Activated CD8-positive, alpha-beta T cell treated with anti-CD3 and anti-CD28 coated beads for 36 hours (primary cell): ENCODE measurements around the gene MAVS. TPM values are rescaled to one million over a fixed set of nuclear protein-coding genes. Genes with fewer than 3 reads are reported as not detected.
"Not testable (repeated sequence)": the region's sequence is repeated elsewhere in the genome, so short reads cannot be mapped to it uniquely, and the experiment has no call there.

ENCODE experiments used
- ATAC-seq: fragments of 200-7000 bp; cut with Tn5 transposase; one replicate; pipeline ENCODE4 v1.10.0; 2021; ENCODE audit warnings: mild to moderate bottlenecking, moderate library complexity
- CTCF ChIA-PET: fragments of 350-600 bp; sonication (Branson Sonifier 250); formaldehyde crosslinking; loops from one replicate; lab custom pipeline; 2021; ENCODE audit warnings: antibody characterized with exemption; lab: Charles Lee
- POLR2A ChIA-PET: fragments of 350-600 bp; sonication (Branson Sonifier 250); formaldehyde crosslinking; loops from one replicate; lab custom pipeline; 2021; ENCODE audit warnings: antibody characterized with exemption; lab: Charles Lee
- DNase-seq: peaks from one replicate; pipeline ENCODE4 v3.0.0-alpha.2; 2020
- H3K27ac Mint-ChIP-seq: one replicate; pipeline ENCODE4 v1.8.0; 2021; ENCODE audit warnings: mild to moderate bottlenecking, mixed read lengths
- H3K27me3 Mint-ChIP-seq: one replicate; pipeline ENCODE4 v1.8.0; 2021; ENCODE audit warnings: mixed read lengths
- H3K36me3 Mint-ChIP-seq: one replicate; pipeline ENCODE4 v1.8.0; 2021; ENCODE audit warnings: low read depth, mixed read lengths
- H3K4me1 Mint-ChIP-seq: one replicate; pipeline ENCODE4 v1.8.0; 2021; ENCODE audit warnings: low read depth, mixed read lengths
- H3K4me3 Mint-ChIP-seq: one replicate; pipeline ENCODE4 v1.8.0; 2021; ENCODE audit warnings: mild to moderate bottlenecking, moderate library complexity, mixed read lengths
- H3K9me3 Mint-ChIP-seq: one replicate; pipeline ENCODE4 v1.8.0; 2021; ENCODE audit warnings: mixed read lengths
- intact Hi-C: fragments of 100-400 bp; cut with micrococcal nuclease; formaldehyde crosslinking; loops from one replicate; pipeline ENCODE4 v1.10.0; 2022
- total RNA-seq, 2 experiments: library from RNA; stranded (reverse); gene quantifications; one replicate each; pipeline ENCODE4 v1.2.3, GENCODE V29; 2021
- TF ChIP-seq, protein P1 (sequence below): fragments of 200-600 bp; IDR thresholded peaks from one replicate; pipeline ENCODE4 v1.8.0; 2022; ENCODE audit warnings: antibody characterized with exemption, mild to moderate bottlenecking

The MAVS gene
- total RNA-seq, 2 experiments from 2014 or later, result 17.0 to 17.5 TPM

DNA sequence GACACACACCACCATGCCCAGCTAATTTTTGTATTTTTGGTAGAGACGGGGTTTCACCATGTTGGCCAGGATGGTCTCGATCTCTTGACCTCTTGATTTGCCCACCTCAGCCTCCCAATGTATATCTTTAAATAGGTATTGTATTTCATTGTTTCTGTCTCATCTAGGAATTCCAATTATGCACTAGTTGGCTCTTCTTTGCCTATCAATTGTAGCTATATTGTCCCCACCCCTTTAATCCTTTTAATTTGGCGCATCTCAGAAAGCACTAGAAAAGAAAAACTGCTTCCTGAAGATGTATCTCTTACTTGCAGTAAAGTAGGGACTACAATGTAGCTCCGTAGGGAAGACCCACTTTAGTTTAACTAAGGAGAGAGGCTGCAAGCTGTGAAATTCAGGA lies 10.5 kb upstream of the MAVS start:
- ChIA-PET CTCF (interaction anchor here (1.0 to 1.6 kb wide), 3 partner anchors 16 to 67 kb away, joined by 3 to 7 read pairs (median 4); partner anchors contain the start of gene AP5S1), POLR2A (no interaction called here)
- intact Hi-C loops, result no loop called here

DNA sequence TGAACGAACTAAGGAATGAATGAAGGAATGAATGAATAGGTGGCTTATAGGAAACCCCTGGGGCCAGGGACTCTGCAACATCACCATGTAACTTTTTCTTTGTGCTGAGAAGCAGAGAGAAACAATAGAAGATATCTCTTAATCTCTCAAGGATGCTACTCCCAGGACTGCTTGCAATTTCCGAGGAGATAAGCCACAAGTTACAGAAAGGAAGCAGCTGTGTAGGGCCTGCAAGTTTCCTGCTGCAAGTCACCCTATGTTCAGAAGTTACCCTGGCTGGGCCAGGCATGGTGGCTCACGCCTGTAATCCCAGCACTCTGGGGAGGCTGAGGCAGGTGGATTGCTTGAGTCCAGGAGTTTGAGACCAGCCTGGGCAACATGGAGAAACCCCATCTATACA lies 7.3 kb upstream of the MAVS start:
- Mint-ChIP-seq H3K27ac (no peak overlapping the region), H3K4me3 (no peak overlapping the region), H3K27me3 (no peaks in the 10 kb centered on the region), H3K4me1 (peaks cover 2% of the 10 kb centered on the region), H3K36me3 (no peaks in the 10 kb centered on the region), H3K9me3 (no peaks in the 10 kb centered on the region)
- POLR2A ChIA-PET, result interaction anchor here (0.6 kb wide), 1 partner anchor 73 kb away, joined by 3 read pairs; no protein-coding TSS in a partner anchor
- ATAC-seq (no peak), DNase-seq (no peak)
- TF ChIP-seq, protein P1, sequence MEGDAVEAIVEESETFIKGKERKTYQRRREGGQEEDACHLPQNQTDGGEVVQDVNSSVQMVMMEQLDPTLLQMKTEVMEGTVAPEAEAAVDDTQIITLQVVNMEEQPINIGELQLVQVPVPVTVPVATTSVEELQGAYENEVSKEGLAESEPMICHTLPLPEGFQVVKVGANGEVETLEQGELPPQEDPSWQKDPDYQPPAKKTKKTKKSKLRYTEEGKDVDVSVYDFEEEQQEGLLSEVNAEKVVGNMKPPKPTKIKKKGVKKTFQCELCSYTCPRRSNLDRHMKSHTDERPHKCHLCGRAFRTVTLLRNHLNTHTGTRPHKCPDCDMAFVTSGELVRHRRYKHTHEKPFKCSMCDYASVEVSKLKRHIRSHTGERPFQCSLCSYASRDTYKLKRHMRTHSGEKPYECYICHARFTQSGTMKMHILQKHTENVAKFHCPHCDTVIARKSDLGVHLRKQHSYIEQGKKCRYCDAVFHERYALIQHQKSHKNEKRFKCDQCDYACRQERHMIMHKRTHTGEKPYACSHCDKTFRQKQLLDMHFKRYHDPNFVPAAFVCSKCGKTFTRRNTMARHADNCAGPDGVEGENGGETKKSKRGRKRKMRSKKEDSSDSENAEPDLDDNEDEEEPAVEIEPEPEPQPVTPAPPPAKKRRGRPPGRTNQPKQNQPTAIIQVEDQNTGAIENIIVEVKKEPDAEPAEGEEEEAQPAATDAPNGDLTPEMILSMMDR, result no peak
- intact Hi-C loops, result no loop called here
- CTCF ChIA-PET, result interaction anchor here (1.0 kb wide), 1 partner anchor 16 kb away, joined by 3 read pairs; no protein-coding TSS in a partner anchor

More for the DNA sequence above, 10.5 kb upstream of the MAVS start:
- DNase-seq (no peak), ATAC-seq (no peak)
- Mint-ChIP-seq H3K27me3 (no peaks in the 10 kb centered on the region), H3K36me3 (no peaks in the 10 kb centered on the region), H3K27ac (no peak overlapping the region), H3K4me1 (peaks cover 2% of the 10 kb centered on the region), H3K4me3 (no peak overlapping the region), H3K9me3 (no peaks in the 10 kb centered on the region)
- TF ChIP-seq, protein P1, result no peak

DNA sequence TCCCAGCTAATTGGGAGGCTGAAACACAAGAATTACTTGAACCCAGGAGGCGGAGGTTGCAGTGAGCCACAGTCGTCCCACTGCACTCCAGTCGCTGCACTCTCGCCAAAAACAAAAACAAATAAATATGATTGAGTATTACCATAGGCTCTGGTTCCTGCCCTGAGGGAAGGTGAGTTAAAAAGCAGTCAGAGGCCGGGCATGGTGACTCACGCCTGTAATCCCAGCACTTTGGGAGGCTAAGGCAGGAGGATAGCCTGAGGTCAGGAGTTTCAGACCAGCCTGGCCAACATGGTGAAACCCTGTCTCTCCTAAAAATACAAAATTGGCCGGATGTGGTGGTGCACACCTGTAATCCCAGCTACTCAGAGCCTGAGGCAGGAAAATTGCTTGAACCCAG lies 6.4 kb upstream of the MAVS start:
- H3K36me3 Mint-ChIP-seq, H3K27me3 Mint-ChIP-seq, H3K4me1 Mint-ChIP-seq, CTCF ChIA-PET, H3K9me3 Mint-ChIP-seq, intact Hi-C loops, ATAC-seq, H3K4me3 Mint-ChIP-seq, H3K27ac Mint-ChIP-seq, POLR2A ChIA-PET, DNase-seq: not testable (repeated sequence)

DNA sequence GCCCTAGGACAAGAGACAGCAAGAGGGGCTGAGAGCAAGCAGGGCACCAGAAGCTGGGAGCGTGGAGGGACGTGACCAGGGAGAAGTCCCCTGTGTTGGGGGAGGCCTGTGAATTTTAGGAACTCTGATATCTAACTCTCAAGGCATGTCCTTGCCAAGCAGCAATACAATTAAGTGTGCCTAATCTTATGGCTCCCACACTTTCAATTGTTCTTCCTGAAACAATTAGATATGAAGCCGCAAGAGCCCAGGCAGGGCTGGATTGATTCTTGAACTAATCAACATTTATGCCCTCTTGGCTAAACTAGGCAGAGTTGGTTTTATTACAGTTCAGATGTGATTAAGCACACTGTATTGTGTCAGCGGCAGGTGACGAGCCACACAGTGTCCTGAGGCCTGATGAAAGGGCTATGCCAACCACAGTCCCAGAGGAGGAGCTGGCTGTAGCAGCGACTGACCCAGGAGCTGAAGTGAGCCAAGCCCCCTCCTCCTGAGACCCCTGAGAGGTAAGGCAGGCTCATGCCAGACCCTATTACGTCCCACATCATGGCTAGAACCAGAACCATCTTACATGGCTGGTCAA lies 4.2 kb upstream of the MAVS start:
- Mint-ChIP-seq H3K4me1 (peaks cover 5% of the 10 kb centered on the region), H3K36me3 (no peaks in the 10 kb centered on the region), H3K4me3 (no peak overlapping the region), H3K9me3 (no peaks in the 10 kb centered on the region), H3K27ac (no peak overlapping the region), H3K27me3 (no peaks in the 10 kb centered on the region)
- intact Hi-C loops, result no loop called here
- ATAC-seq, result no peak
- no peak for DNase-seq
- ChIA-PET CTCF (interaction anchor here (1.1 to 3.6 kb wide), 3 partner anchors 13 to 75 kb away, joined by 3 to 19 read pairs (median 3); partner anchors contain the start of genes ADISSP and CENPB), POLR2A (interaction anchor here (0.6 to 1.5 kb wide), 2 partner anchors 10 to 230 kb away, joined by 3 read pairs; no protein-coding TSS in a partner anchor)
- TF ChIP-seq, protein P1, result no peak

DNA sequence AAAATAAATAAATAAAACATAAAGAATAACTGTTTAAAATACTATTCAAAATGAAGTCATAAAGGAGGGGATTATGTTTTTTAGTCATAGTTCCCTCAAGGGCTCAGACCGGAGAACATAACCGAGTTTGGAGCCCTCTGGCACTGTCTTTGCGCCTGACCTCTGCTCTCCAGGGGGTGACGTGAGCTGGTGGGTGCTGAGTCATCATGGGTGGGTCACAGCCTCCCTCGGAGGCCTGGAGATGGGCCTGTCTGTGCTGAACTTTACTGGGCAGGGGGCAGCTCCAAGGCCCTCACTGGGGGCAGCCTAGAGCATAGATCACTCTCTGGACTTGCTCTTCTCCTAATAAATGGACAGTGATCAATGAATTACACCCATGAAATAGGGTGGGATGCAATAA lies 3.1 kb upstream of the MAVS start:
- H3K36me3 Mint-ChIP-seq, result no peaks in the 10 kb centered on the region
- H3K4me1 Mint-ChIP-seq, result peaks cover 12% of the 10 kb centered on the region
- ChIA-PET POLR2A (interaction anchor here (1.5 kb wide), 1 partner anchor 11 kb away, joined by 3 read pairs; no protein-coding TSS in a partner anchor), CTCF (interaction anchor here (0.6 to 3.6 kb wide), 3 partner anchors 12 to 57 kb away, joined by 3 to 19 read pairs (median 3); partner anchors contain the start of gene CENPB)
- no peak overlapping the region for H3K27ac Mint-ChIP-seq
- no peak overlapping the region for H3K4me3 Mint-ChIP-seq
- no peaks in the 10 kb centered on the region for H3K9me3 Mint-ChIP-seq
- peak; percentile 23 for DNase-seq
- H3K27me3 Mint-ChIP-seq, result no peaks in the 10 kb centered on the region
- intact Hi-C loops, result no loop called here
- TF ChIP-seq, protein P1, result no peak
- no peak for ATAC-seq

DNA sequence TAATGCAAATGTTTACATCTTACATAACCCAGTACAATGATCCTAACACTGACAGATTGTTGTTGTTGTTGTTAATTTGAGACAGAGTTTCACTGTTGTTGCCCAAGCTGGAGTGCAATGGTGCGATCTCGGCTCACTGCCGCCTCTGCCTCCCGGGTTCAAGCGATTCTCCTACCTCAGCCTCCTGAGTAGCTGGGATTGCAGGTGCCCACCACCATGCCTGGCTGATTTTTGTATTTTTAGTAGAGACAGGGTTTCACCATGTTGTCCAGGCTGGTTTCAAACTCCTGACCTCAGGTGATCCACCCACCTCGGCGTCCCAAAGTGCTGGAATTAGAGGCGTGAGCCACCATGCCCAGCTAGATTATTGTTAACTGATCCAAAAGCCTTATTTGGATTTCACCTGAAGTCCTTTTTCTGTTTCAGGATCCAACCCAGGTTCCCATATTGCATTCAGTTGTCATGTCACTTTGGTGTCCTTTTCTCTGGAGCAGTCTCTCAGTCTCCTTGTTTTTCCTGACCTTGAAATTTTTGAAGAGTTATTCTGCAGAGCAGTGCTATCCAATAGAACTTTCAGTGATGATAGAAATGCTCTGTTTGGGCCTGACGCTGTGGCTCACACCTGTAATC lies 2.5 kb upstream of the MAVS start:
- H3K9me3 Mint-ChIP-seq, ATAC-seq, H3K27ac Mint-ChIP-seq, H3K4me3 Mint-ChIP-seq, intact Hi-C loops, DNase-seq, H3K36me3 Mint-ChIP-seq, H3K27me3 Mint-ChIP-seq: not testable (repeated sequence)
- CTCF ChIA-PET, result interaction anchor here (1.5 to 3.6 kb wide), 2 partner anchors 11 to 26 kb away, joined by 3 to 19 read pairs; no protein-coding TSS in a partner anchor
- H3K4me1 Mint-ChIP-seq, result peaks cover 16% of the 10 kb centered on the region
- POLR2A ChIA-PET, result interaction anchor here (1.4 kb wide), 1 partner anchor 11 kb away, joined by 3 read pairs; no protein-coding TSS in a partner anchor
